Forelimb muscle (tissue), 1 donor: ENCODE results near the gene TMEM255B. TPM values are rescaled to one million over a fixed set of nuclear protein-coding genes. Genes with fewer than 3 reads are reported as not detected.
"Not testable (repeated sequence)": the region's sequence is repeated elsewhere in the genome, so short reads cannot be mapped to it uniquely, and the experiment has no call there.

Experiments used
- DNase-seq: peaks from one replicate; pipeline ENCODE4 v3.0.0-alpha.2; 2013; ENCODE audit warnings: low read depth
- polyA plus RNA-seq: library from polyadenylated mRNA; unstranded; fragments of 120-200 nt; gene quantifications from one replicate; pipeline ENCODE4 v1.2.1, GENCODE V29; 2013; ENCODE audit not compliant: insufficient read length

Gene TMEM255B
- polyA plus RNA-seq, 1 donor, result 7.2 TPM

- no peak for DNase-seq
Observed at GRCh38 chr13:113734099-113734825, 24.8 kb upstream of the TMEM255B start.

- no peak for DNase-seq
Observed at GRCh38 chr13:113734826-113735125, 24.2 kb upstream of the TMEM255B start.

GRCh38 chr13:113735194-113735593 is 23.8 kb upstream of the TMEM255B start:
- no peak for DNase-seq

- no peak for DNase-seq
Observed at GRCh38 chr13:113735750-113736149, 23.3 kb upstream of the TMEM255B start.

- no peak for DNase-seq
Observed at GRCh38 chr13:113736258-113736731, 22.7 kb upstream of the TMEM255B start.

GRCh38 chr13:113737803-113738202 is 21.2 kb upstream of the TMEM255B start:
- no peak for DNase-seq

- no peak for DNase-seq
Observed at GRCh38 chr13:113739527-113740285, 19.3 kb upstream of the TMEM255B start.

- no peak for DNase-seq
Observed at GRCh38 chr13:113740286-113740556, 18.8 kb upstream of the TMEM255B start.

- DNase-seq, result no peak
Observed at GRCh38 chr13:113740661-113741060, 18.4 kb upstream of the TMEM255B start.

- DNase-seq, result no peak
Observed at GRCh38 chr13:113741191-113741668, 17.8 kb upstream of the TMEM255B start.

- no peak for DNase-seq
Observed at GRCh38 chr13:113742000-113742441, 17.0 kb upstream of the TMEM255B start.

GRCh38 chr13:113742445-113743120 is 16.4 kb upstream of the TMEM255B start:
- DNase-seq, result no peak

GRCh38 chr13:113743366-113744195 is 15.4 kb upstream of the TMEM255B start:
- no peak for DNase-seq

- no peak for DNase-seq
Observed at GRCh38 chr13:113744197-113745000, 14.6 kb upstream of the TMEM255B start.

GRCh38 chr13:113745059-113745458 is 14.0 kb upstream of the TMEM255B start:
- no peak for DNase-seq

GRCh38 chr13:113745500-113746142 is 13.4 kb upstream of the TMEM255B start:
- not testable (repeated sequence) for DNase-seq

GRCh38 chr13:113746143-113746525 is 12.9 kb upstream of the TMEM255B start:
- DNase-seq, result no peak

GRCh38 chr13:113746671-113747070 is 12.4 kb upstream of the TMEM255B start:
- DNase-seq, result no peak

- no peak for DNase-seq
Observed at GRCh38 chr13:113747291-113747833, 11.7 kb upstream of the TMEM255B start.
